ENCODE results near the gene ASB4.

The ASB4 gene

GRCh38 chr7:95441042-95441823 lies 44.5 kb upstream of the ASB4 start:
- H4K20me1 ChIP-seq (ENCODE audit: control insufficient read depth, insufficient read depth, low read depth, low read length): no peaks in the 10 kb centered on the region
- H3K4me2 ChIP-seq (ENCODE audit: low read length): no peak overlapping the region
- no peak for TF ChIP-seq CTCF (IDR thresholded peaks at IDR 0.05; ENCODE audit: low read depth, low read length, poor library complexity, severe bottlenecking)
- TF ChIP-seq EZH2phosphoT487 (IDR thresholded peaks at IDR 0.05; ENCODE audit: borderline replicate concordance, low read length): no peak
- H3K36me3 ChIP-seq (ENCODE audit: control insufficient read depth, low read length): no peaks in the 10 kb centered on the region
- H3K9me3 ChIP-seq (ENCODE audit: control insufficient read depth, insufficient read depth, low read length): no peaks in the 10 kb centered on the region
- no peaks in the 10 kb centered on the region for H3K9me2 ChIP-seq (replicated peaks; ENCODE audit: control insufficient read depth, low read length)
- no peak overlapping the region for H3K4me3 ChIP-seq (ENCODE audit: low read length)
- H3K79me2 ChIP-seq (ENCODE audit: control insufficient read depth, low read length): no peaks in the 10 kb centered on the region
- no peak overlapping the region for H3K27ac ChIP-seq (ENCODE audit: low read depth, low read length)
- H3K4me1 ChIP-seq (ENCODE audit: control insufficient read depth, low read length): no peaks in the 10 kb centered on the region
- H3F3A ChIP-seq (ENCODE audit: control insufficient read depth, insufficient read depth): no peaks in the 10 kb centered on the region
- H3K27me3 ChIP-seq (ENCODE audit: control insufficient read depth, low read length): no peaks in the 10 kb centered on the region

GRCh38 chr7:95444796-95445195 lies 40.9 kb upstream of the ASB4 start:
- H3F3A ChIP-seq (ENCODE audit: control insufficient read depth, insufficient read depth): no peaks in the 10 kb centered on the region
- H3K9me2 ChIP-seq (replicated peaks; ENCODE audit: control insufficient read depth, low read length): no peaks in the 10 kb centered on the region
- H3K9me3 ChIP-seq (ENCODE audit: control insufficient read depth, insufficient read depth, low read length): no peaks in the 10 kb centered on the region
- no peak overlapping the region for H3K4me2 ChIP-seq (ENCODE audit: low read length)
- no peaks in the 10 kb centered on the region for H3K27me3 ChIP-seq (ENCODE audit: control insufficient read depth, low read length)
- no peak overlapping the region for H3K27ac ChIP-seq (ENCODE audit: low read depth, low read length)
- H3K4me1 ChIP-seq (ENCODE audit: control insufficient read depth, low read length): no peaks in the 10 kb centered on the region
- H3K36me3 ChIP-seq (ENCODE audit: control insufficient read depth, low read length): no peaks in the 10 kb centered on the region
- no peak overlapping the region for H3K4me3 ChIP-seq (ENCODE audit: low read length)
- H3K79me2 ChIP-seq (ENCODE audit: control insufficient read depth, low read length): no peaks in the 10 kb centered on the region
- no peak for TF ChIP-seq EZH2phosphoT487 (IDR thresholded peaks at IDR 0.05; ENCODE audit: borderline replicate concordance, low read length)
- TF ChIP-seq CTCF (IDR thresholded peaks at IDR 0.05; ENCODE audit: low read depth, low read length, poor library complexity, severe bottlenecking): no peak
- H4K20me1 ChIP-seq (ENCODE audit: control insufficient read depth, insufficient read depth, low read depth, low read length): no peaks in the 10 kb centered on the region

GRCh38 chr7:95446618-95447017 lies 39.1 kb upstream of the ASB4 start:
- no peaks in the 10 kb centered on the region for H3K27me3 ChIP-seq (ENCODE audit: control insufficient read depth, low read length)
- H3F3A ChIP-seq (ENCODE audit: control insufficient read depth, insufficient read depth): no peaks in the 10 kb centered on the region
- H3K9me2 ChIP-seq (replicated peaks; ENCODE audit: control insufficient read depth, low read length): no peaks in the 10 kb centered on the region
- no peaks in the 10 kb centered on the region for H3K79me2 ChIP-seq (ENCODE audit: control insufficient read depth, low read length)
- no peak overlapping the region for H3K4me2 ChIP-seq (ENCODE audit: low read length)
- no peaks in the 10 kb centered on the region for H3K4me1 ChIP-seq (ENCODE audit: control insufficient read depth, low read length)
- no peak overlapping the region for H3K4me3 ChIP-seq (ENCODE audit: low read length)
- no peak for TF ChIP-seq CTCF (IDR thresholded peaks at IDR 0.05; ENCODE audit: low read depth, low read length, poor library complexity, severe bottlenecking)
- TF ChIP-seq EZH2phosphoT487 (IDR thresholded peaks at IDR 0.05; ENCODE audit: borderline replicate concordance, low read length): no peak
- no peak overlapping the region for H3K27ac ChIP-seq (ENCODE audit: low read depth, low read length)
- no peaks in the 10 kb centered on the region for H4K20me1 ChIP-seq (ENCODE audit: control insufficient read depth, insufficient read depth, low read depth, low read length)
- no peaks in the 10 kb centered on the region for H3K36me3 ChIP-seq (ENCODE audit: control insufficient read depth, low read length)
- no peaks in the 10 kb centered on the region for H3K9me3 ChIP-seq (ENCODE audit: control insufficient read depth, insufficient read depth, low read length)

Data from DOHH2 (cell line).